Fibroblast of villous mesenchyme (primary cell): ENCODE results near the gene KIF26B. TPM values are rescaled to one million over a fixed set of nuclear protein-coding genes. Genes with fewer than 3 reads are reported as not detected.

Experiments
- DNase-seq: peaks from one replicate; pipeline ENCODE4 v3.0.0-alpha.2; 2010; ENCODE audit warnings: low read depth
- H3K4me3 ChIP-seq: 2 replicates; pipeline ENCODE4 v1.5.1; 2011; ENCODE audit warnings: low read depth, mild to moderate bottlenecking, low read length
- CTCF ChIP-seq: IDR thresholded peaks from 2 replicates; pipeline ENCODE4 v1.5.1; 2012; ENCODE audit warnings: low read depth, mild to moderate bottlenecking, low read length; ENCODE audit not compliant: insufficient read depth
- total RNA-seq: library from RNA; depleted of rRNA; stranded (reverse); fragments of >200 nt; gene quantifications from 2 replicates; pipeline ENCODE4 v1.2.3, GENCODE V29; 2012

The KIF26B gene
- total RNA-seq, 1 donor: 12.1 TPM

- H3K4me3 ChIP-seq: no peak overlapping the region
- no peak for DNase-seq
- TF ChIP-seq CTCF: no peak
Measured at GRCh38 chr1:245365095-245366020, 210.6 kb downstream of the KIF26B start.

GRCh38 chr1:245366886-245367285 is 212.1 kb downstream of the KIF26B start:
- H3K4me3 ChIP-seq: no peak overlapping the region
- no peak for DNase-seq
- no peak for TF ChIP-seq CTCF

GRCh38 chr1:245370175-245370825 is 215.5 kb downstream of the KIF26B start:
- H3K4me3 ChIP-seq: no peak overlapping the region
- DNase-seq: no peak
- no peak for TF ChIP-seq CTCF

- DNase-seq: no peak
- no peak overlapping the region for H3K4me3 ChIP-seq
- no peak for TF ChIP-seq CTCF
Measured at GRCh38 chr1:245370905-245371581, 216.3 kb downstream of the KIF26B start.

GRCh38 chr1:245373131-245373530 is 218.3 kb downstream of the KIF26B start:
- no peak for TF ChIP-seq CTCF
- DNase-seq: no peak
- no peak overlapping the region for H3K4me3 ChIP-seq

- H3K4me3 ChIP-seq: no peak overlapping the region
- TF ChIP-seq CTCF: no peak
- no peak for DNase-seq
Measured at GRCh38 chr1:245375789-245376460, 221.1 kb downstream of the KIF26B start.
